GM12878 (cell line): Measurements from ENCODE around the gene ATAD5.

ENCODE experiments used
- CTCF ChIP-seq, 3 experiments: IDR thresholded peaks in 2 of 3; conservative IDR thresholded peaks in 1 of 3; 2 replicates each; pipeline ENCODE4 v1.5.1; 2011; ENCODE audit warnings: low read depth in 3 of 3, low read length in 3 of 3, mild to moderate bottlenecking in 3 of 3, control low read depth in 2 of 3, moderate library complexity in 2 of 3, inconsistent platforms in 1 of 3, mixed read lengths in 1 of 3; ENCODE audit not compliant: control insufficient read depth in 2 of 3, insufficient read depth in 1 of 3; ENCODE audit errors: extremely low read depth in 1 of 3
- ETV6 ChIP-seq, 2 experiments: fragments of 450-650 bp in 1 of 2; IDR thresholded peaks in 1 of 2; conservative IDR thresholded peaks in 1 of 2; 2 replicates each; pipeline ENCODE4 v1.6.1; 2014; ENCODE audit warnings: antibody characterized with exemption in 1 of 2, borderline replicate concordance in 1 of 2, low read depth in 1 of 2, mild to moderate bottlenecking in 1 of 2, moderate library complexity in 1 of 2
- JUND ChIP-seq: IDR thresholded peaks from 2 replicates; pipeline ENCODE4 v1.6.1; 2012; ENCODE audit warnings: low read depth, mild to moderate bottlenecking, low read length, improper control_type of control experiment, moderate library complexity
- RELA ChIP-seq: fragments of 450-650 bp; IDR thresholded peaks from 2 replicates; pipeline ENCODE4 v1.8.0; 2014; ENCODE audit warnings: borderline replicate concordance; ENCODE audit not compliant: partially characterized antibody
- TCF12 ChIP-seq: IDR thresholded peaks from 2 replicates; pipeline ENCODE4 v1.6.1; 2011; ENCODE audit warnings: low read depth, mild to moderate bottlenecking, low read length

GRCh38 chr17:30915833-30916611 is 84.3 kb downstream of the ATAD5 start:
- TF ChIP-seq CTCF (IDR thresholded peaks at IDR 0.05 in 2 of 3, conservative IDR thresholded peaks at IDR 0.05 in 1 of 3; ENCODE audit: control insufficient read depth in 2 of 3, extremely low read depth in 1 of 3, insufficient read depth in 1 of 3, low read depth in 3 of 3, low read length in 3 of 3) (no peak), ETV6 (conservative IDR thresholded peaks at IDR 0.05 in 1 of 2, IDR thresholded peaks at IDR 0.05 in 1 of 2; ENCODE audit: borderline replicate concordance in 1 of 2, low read depth in 1 of 2) (no peak), JUND (no peak), RELA (no peak), TCF12 (no peak)
